ENCODE measurements around the gene EPAS1. TPM values are rescaled to one million over a fixed set of nuclear protein-coding genes. Genes with fewer than 3 reads are reported as not detected.
A peak's percentile ranks its signal among the peaks of the same experiment; 100 is the strongest.

The EPAS1 gene
- total RNA-seq, 2 donors from 2014 or later, result 517 to 667 TPM

GRCh38 chr2:46382331-46383112 lies 85.3 kb downstream of the EPAS1 start:
- Histone ChIP-seq H3K27me3 (replicated peaks; ENCODE audit: insufficient read depth) (no peaks in the 10 kb centered on the region), H3K9me3 (no peaks in the 10 kb centered on the region), H3K4me3 (no peak overlapping the region), H3K4me1 (ENCODE audit: control insufficient read depth in 1 of 2, low read depth in 2 of 2) (peaks cover 20 to 44% of the 10 kb centered on the region in 2 donors), H3K36me3 (peaks cover 67% of the 10 kb centered on the region), H3K27ac (no peak overlapping the region)
- DNase-seq (ENCODE audit: low spot score) (no peak), ATAC-seq (ENCODE audit: insufficient number of reproducible peaks, low FRiP score, low read depth) (no peak)
- TF ChIP-seq CTCF (IDR thresholded peaks at IDR 0.05), result no peak

- TF ChIP-seq CTCF (IDR thresholded peaks at IDR 0.05), result no peak
These were observed 85.8 kb downstream of the EPAS1 start for GRCh38 chr2:46383113-46383395.

GRCh38 chr2:46383784-46384456 lies 86.7 kb downstream of the EPAS1 start:
- no peak overlapping the region for H3K27ac ChIP-seq

More at GRCh38 chr2:46383113-46383395, 85.8 kb downstream of the EPAS1 start:
- Histone ChIP-seq H3K27ac (no peak overlapping the region), H3K4me1 (ENCODE audit: control insufficient read depth in 1 of 2, low read depth in 2 of 2) (peaks cover 20 to 38% of the 10 kb centered on the region in 2 donors), H3K4me3 (no peak overlapping the region), H3K27me3 (replicated peaks; ENCODE audit: insufficient read depth) (no peaks in the 10 kb centered on the region), H3K36me3 (peaks cover 68% of the 10 kb centered on the region), H3K9me3 (no peaks in the 10 kb centered on the region)
- DNase-seq (ENCODE audit: low spot score) (no peak), ATAC-seq (ENCODE audit: insufficient number of reproducible peaks, low FRiP score, low read depth) (no peak)

GRCh38 chr2:46384457-46384815 lies 87.2 kb downstream of the EPAS1 start:
- TF ChIP-seq CTCF (IDR thresholded peaks at IDR 0.05), result no peak
- H3K27me3 ChIP-seq (replicated peaks; ENCODE audit: insufficient read depth), result no peaks in the 10 kb centered on the region
- H3K27ac ChIP-seq, result no peak overlapping the region
- peaks cover 11 to 29% of the 10 kb centered on the region in 2 donors for H3K4me1 ChIP-seq (ENCODE audit: control insufficient read depth in 1 of 2, low read depth in 2 of 2)
- peaks cover 55% of the 10 kb centered on the region for H3K36me3 ChIP-seq
- no peak for ATAC-seq (ENCODE audit: insufficient number of reproducible peaks, low FRiP score, low read depth)
- DNase-seq (ENCODE audit: low spot score), result no peak
- no peak overlapping the region for H3K4me3 ChIP-seq
- H3K9me3 ChIP-seq, result no peaks in the 10 kb centered on the region

More at GRCh38 chr2:46383784-46384456, 86.7 kb downstream of the EPAS1 start:
- H3K36me3 ChIP-seq, result peaks cover 59% of the 10 kb centered on the region
- ATAC-seq (ENCODE audit: insufficient number of reproducible peaks, low FRiP score, low read depth) (no peak), DNase-seq (ENCODE audit: low spot score) (no peak)
- TF ChIP-seq CTCF (IDR thresholded peaks at IDR 0.05), result no peak
- H3K27me3 ChIP-seq (replicated peaks; ENCODE audit: insufficient read depth), result no peaks in the 10 kb centered on the region
- no peaks in the 10 kb centered on the region for H3K9me3 ChIP-seq
- H3K4me1 ChIP-seq (ENCODE audit: control insufficient read depth in 1 of 2, low read depth in 2 of 2), result peaks cover 15 to 30% of the 10 kb centered on the region in 2 donors
- no peak overlapping the region for H3K4me3 ChIP-seq

GRCh38 chr2:46385786-46386577 lies 88.8 kb downstream of the EPAS1 start:
- H3K27ac ChIP-seq, result peak overlapping the region; percentile 34 to 62
- DNase-seq (ENCODE audit: low spot score) (no peak), ATAC-seq (ENCODE audit: insufficient number of reproducible peaks, low FRiP score, low read depth) (peak; percentile 86)
- H3K4me1 ChIP-seq (ENCODE audit: control insufficient read depth in 1 of 2, low read depth in 2 of 2), result peaks cover 8 to 25% of the 10 kb centered on the region in 2 donors
- peak overlapping the region; percentile 4 for H3K4me3 ChIP-seq
- TF ChIP-seq CTCF (IDR thresholded peaks at IDR 0.05), result no peak
- H3K9me3 ChIP-seq, result no peaks in the 10 kb centered on the region
- peaks cover 41% of the 10 kb centered on the region for H3K36me3 ChIP-seq
- no peaks in the 10 kb centered on the region for H3K27me3 ChIP-seq (replicated peaks; ENCODE audit: insufficient read depth)

All from thoracic aorta (tissue), 2 donors.